ENCODE data around the gene OTUD7B.
A peak's percentile ranks its signal among the peaks of the same experiment; 100 is the strongest.
"Not testable (repeated sequence)": the region's sequence is repeated elsewhere in the genome, so short reads cannot be mapped to it uniquely, and the experiment has no call there.

The OTUD7B gene

DNA sequence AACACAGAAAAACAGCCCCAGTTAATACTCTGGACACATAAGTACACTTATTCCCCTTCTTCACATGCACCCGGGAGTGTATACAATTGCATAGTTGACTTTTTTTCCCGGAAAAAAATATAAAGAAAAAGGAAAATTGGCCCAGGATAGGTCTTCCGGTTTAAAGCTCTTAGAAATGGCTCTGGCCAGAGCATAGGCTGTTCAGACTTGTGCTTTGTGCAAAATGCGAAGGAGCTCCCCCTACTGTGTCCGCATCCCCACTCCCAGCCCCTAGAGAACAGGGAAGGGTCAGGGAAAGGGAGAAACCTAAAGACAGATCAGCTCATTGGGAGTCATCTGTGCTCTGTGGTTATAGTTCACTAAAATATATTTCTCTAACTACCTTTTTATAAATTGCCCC lies 68.3 kb downstream of the OTUD7B start:
- no peak for DNase-seq

GRCh38 chr1:149940427-149940826 lies 70.1 kb downstream of the OTUD7B start:
- DNase-seq = no peak

- not testable (repeated sequence) for DNase-seq
Observed at GRCh38 chr1:149938668-149939003, 71.9 kb downstream of the OTUD7B start.

GRCh38 chr1:149937759-149938158 lies 72.8 kb downstream of the OTUD7B start:
- DNase-seq = no peak

DNA sequence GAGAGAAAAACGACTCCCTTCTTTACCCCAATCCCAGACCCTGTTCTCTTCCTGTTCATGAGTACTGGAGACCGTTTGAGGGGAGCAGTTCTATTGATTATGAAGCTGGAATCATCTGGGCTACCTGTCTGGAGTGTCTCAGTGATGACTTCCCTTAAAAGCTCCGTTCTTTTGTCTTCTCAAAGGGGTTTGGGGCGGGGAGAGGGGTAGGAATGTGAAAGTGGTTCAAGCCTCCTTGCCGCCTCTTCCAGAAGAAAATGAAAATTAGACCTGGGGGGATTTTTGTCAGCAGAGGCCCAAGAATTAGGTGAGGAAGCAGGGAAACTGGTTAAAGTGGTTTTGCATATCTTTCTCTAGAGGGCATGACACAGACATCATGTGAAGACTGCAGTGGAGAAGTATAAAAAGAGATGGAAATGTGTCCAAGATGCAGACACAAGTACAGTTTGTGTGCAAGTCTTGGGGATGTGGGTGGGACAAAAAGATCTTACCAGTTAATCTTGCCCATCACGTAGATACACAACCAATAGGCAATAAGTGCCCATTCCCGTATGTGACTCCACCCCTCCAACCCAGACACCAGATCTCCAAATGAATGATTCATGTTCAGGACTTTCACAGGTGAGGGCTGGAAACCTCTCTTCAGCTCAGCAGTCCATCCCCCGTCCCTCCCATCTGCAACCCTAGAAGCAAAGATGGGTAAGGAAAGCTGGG lies 73.4 kb downstream of the OTUD7B start:
- DNase-seq = no peak

GRCh38 chr1:149936170-149936991 lies 74.1 kb downstream of the OTUD7B start, which contains the start of gene MTMR11:
MTMR11 (minus strand) TSS chr1:149936879; CDS start chr1:149936647, 232 bp downstream.
- no peak for DNase-seq

DNA sequence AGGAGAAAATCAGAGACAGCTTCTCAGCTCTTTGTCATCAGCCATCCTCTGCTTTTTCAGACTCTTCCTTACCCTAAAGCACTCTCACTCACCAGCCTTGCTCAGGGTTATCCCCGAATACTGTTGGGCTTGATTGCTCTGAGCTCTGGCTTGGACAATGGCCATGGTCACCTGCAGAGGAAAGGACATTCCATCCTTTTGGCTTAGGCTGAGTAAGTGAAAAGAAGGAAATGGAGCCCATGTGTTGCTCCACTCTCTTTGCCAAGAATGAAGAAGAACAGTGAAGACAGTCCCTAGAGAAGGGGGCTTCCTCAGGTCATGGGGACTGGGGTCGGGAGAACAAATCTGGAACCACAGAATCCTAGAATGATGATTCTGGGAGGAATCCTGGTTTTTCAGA lies 76.2 kb downstream of the OTUD7B start:
- DNase-seq = peak; percentile 9

DNA sequence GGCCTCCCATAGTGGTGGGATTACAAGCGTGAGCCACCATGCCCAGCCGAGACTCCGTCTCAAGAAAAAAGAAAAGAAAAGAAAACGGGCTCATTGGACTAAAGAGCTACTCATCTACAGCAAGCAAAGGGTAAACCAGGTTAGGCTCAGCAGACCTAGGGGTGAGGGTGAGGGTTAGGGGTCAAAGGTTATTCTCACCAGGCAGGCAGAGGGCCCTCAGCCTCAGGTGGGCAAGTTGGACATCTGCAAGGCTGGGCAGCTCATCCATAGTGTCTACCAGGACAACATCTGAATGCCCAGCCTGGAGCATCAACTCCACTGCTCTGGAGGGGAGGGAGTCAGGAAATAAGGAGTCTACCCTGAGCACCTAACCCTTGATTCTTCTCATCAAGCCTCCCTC lies 77.3 kb downstream of the OTUD7B start:
- no peak for DNase-seq

DNA sequence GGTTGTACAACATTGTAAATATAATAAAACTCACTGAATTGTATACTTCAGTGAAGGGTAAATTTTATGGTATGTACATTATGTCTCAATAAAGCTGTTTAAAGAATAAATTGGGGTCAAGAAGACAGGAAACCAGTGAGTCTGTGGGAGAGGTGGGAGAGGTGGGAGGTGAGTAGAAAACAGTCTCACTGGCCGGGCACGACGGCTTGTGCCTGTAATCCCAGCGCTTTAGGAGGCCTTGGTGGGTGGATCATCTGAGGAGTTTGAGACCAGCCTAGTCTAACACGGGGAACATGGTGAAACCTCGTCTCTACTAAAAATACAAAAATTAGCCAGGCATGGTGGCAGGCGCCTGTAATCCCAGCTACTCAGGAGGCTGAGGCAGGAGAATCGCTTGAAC lies 78.1 kb downstream of the OTUD7B start:
- DNase-seq = peak; percentile 19

DNA sequence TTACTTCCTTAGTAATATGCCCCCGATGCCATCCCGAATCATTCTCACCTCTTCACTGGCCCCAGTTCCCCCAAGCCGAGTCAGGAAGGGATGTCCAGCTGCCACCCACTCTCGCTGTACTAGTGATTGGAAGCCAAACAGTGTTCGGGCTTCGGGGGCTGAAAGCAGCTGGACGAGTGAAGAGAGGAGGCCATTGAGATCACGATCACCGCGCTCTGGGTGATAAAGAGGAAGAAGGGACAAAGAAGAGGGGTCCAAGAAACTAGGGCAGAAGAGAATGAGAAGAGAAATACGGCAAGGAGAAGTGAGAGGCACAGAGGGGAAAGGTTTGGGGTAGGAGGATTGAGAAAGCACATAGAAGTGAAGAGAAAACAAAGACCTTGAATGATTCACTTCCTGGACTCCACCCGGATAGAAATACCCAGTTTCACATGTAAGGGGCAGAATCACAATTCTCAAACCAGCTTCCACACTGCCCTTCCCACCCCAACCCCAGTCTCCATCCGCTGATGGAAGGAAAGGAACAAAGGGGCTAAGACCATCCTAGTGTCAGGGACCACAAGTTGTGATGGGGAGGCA lies 79.2 kb downstream of the OTUD7B start:
- peak; percentile 24 for DNase-seq

- no peak for DNase-seq
Observed at GRCh38 chr1:149929856-149930255, 80.7 kb downstream of the OTUD7B start.

DNA sequence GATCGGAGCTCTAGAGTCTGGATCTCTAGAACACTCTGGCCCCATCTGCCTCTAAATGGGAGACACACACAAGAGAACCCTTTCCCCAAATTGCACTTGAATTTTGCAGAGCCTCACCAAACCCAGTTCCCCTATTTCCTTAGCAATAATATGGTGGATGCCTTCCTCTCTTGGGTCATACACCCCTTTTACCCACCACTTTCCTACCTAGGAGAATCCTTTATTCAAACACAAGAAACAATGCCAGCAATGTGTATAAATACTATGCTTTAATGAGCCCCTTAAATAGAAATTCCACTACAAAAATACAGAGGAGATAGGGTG lies 82.2 kb downstream of the OTUD7B start:
- DNase-seq = no peak

- peak; percentile 99 for DNase-seq
Observed at GRCh38 chr1:149927563-149928400, 82.7 kb downstream of the OTUD7B start, which contains the start of gene SF3B4. SF3B4 (minus strand) TSS chr1:149927803; CDS start chr1:149927759, 44 bp downstream.

- peak; percentile 59 for DNase-seq
Observed at GRCh38 chr1:149927056-149927562, 83.4 kb downstream of the OTUD7B start.

GRCh38 chr1:149926296-149926695 lies 84.2 kb downstream of the OTUD7B start:
- no peak for DNase-seq

GRCh38 chr1:149925751-149926150 lies 84.8 kb downstream of the OTUD7B start:
- no peak for DNase-seq

GRCh38 chr1:149925345-149925744 lies 85.2 kb downstream of the OTUD7B start:
- no peak for DNase-seq

- DNase-seq = no peak
Observed at GRCh38 chr1:149923626-149924025, 86.9 kb downstream of the OTUD7B start.

DNA sequence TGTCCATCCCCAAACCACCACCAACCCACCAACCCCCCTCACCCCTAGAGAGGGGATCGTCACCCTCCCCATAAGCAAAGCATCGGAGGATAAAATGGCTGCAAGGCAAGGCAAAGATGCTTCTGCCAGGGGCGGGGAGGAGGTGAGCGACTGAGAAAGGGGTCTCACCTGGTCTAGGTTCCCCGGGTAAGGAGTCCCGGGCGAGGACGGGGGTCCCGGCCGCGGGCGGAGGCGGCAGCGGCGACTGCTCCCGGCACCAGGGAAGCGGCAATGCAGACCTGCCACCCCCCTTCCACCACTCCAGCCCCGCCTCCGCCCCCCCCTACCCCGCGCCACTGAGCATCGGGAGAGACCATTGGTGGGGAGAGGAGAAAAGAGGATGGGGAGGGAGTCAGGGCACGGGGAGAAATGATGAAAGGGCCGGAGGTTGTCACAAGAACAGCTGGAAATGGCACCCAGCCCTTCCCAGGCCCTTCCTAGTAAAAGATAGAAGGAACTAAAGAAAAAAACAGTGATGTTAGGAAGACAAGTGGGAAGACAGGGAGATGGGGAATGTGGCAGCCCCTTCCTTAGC lies 92.9 kb downstream of the OTUD7B start, which contains the start of gene SV2A:
TSS of gene SV2A (minus strand) at position 274 of the 574 bp plus-strand sequence. CDS start 4,004 bp downstream, outside the sequence.
- peak; percentile 75 for DNase-seq

DNA sequence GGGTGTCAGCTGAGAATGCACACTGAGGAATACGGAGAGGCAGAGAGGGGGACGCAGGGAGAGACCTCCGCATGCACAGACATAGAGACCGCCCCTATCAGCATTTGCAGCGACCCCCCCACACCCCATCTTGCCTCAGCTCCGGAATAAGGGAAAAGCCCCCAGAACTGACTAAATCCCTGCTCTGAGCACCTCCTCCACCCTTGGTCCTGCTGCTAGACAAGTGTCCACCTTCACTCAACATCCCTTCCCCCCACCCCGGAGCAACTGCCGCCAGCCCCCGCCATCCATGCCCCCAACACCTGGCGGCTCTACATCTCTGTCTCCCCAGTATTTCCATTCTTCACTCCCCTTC lies 93.7 kb downstream of the OTUD7B start:
- DNase-seq = peak; percentile 14

DNA sequence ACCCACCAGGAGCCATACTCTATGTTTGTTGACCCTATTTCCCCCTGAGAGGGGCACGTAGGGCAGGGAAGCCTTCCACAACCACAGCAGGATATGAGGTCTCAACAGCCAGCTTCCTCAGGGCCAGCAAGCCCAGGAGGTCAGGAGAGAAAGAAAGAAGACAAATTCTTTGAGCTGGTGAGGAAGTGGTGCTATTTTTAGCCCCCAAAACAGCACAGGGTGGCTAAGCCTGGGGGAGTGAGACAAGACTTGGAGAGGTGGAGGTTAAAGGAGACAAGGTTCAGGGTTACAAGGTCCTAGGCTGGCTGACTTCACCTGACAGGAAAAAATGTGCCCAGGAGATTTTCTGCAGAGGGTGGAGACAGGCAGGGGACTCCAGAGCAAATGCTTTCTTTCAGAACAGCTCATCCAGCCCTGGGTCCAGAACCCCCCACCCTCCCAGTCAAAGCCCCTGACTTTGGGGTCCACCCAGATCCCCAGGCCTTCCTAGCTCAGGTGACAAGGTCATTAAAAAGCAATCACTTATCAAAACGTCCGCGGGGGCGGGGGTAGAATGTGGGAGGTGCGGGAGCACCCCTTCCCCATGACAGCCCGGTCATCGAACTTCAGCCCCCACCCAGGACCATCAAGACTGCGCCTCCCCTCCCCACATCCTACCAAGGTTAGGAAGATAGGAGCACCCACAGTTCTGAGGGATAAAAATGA lies 94.2 kb downstream of the OTUD7B start:
- DNase-seq = peak; percentile 61
